ENCODE results near the gene SH3BP4.

SH3BP4 gene

GRCh38 chr2:235007664-235008457 lies 56.0 kb downstream of the SH3BP4 start:
- no peak for TF ChIP-seq GATA2 (IDR thresholded peaks at IDR 0.05; ENCODE audit: low read depth, low read length)
- TF ChIP-seq GATA3 (IDR thresholded peaks at IDR 0.05; ENCODE audit: low read depth, low read length): no peak

DNA sequence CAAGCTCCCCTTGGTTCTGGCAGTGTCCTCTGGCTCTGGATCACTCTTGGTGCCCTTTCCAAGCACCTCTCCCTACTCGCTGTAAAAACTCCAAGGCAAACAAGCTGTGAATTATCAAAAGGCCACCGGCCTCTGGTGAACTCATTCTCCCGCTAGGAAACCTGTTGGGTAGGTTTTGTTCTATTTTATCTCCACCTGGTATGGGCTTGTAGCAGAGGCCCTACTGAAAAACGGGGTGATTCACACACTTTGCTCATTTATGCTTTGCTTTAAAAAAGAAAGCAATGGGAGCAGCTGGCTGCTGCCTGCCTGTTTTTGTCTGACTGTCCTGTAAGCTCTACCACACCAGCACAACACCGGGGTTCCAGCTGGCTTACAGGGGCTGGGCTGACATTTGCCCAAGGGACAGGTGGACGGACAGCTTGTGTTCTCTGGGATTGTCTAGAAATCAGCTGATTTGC lies 56.8 kb downstream of the SH3BP4 start:
- TF ChIP-seq GATA3 (IDR thresholded peaks at IDR 0.05; ENCODE audit: low read depth, low read length): no peak
- no peak for TF ChIP-seq GATA2 (IDR thresholded peaks at IDR 0.05; ENCODE audit: low read depth, low read length)

DNA sequence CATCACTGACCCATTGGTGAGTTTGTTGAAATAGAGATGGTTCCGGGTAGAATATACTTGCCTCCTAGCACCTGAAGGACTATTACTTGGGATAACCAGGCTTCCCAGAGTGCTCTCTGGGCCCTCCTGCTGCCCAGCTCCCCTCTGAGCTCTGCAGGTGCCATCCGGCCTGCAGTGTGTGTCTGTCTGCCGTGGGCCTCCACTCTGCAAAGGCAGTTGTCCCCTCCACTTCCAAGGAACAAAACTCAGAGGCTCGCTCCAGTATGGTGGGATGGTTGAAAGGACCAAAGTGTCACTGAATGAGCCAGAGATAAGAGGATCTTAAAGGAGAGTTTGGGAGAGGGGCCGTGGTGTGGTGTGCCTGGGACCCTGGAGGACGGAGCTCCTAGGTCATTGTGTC lies 57.3 kb downstream of the SH3BP4 start:
- no peak for TF ChIP-seq GATA3 (IDR thresholded peaks at IDR 0.05; ENCODE audit: low read depth, low read length)
- TF ChIP-seq GATA2 (IDR thresholded peaks at IDR 0.05; ENCODE audit: low read depth, low read length): no peak

DNA sequence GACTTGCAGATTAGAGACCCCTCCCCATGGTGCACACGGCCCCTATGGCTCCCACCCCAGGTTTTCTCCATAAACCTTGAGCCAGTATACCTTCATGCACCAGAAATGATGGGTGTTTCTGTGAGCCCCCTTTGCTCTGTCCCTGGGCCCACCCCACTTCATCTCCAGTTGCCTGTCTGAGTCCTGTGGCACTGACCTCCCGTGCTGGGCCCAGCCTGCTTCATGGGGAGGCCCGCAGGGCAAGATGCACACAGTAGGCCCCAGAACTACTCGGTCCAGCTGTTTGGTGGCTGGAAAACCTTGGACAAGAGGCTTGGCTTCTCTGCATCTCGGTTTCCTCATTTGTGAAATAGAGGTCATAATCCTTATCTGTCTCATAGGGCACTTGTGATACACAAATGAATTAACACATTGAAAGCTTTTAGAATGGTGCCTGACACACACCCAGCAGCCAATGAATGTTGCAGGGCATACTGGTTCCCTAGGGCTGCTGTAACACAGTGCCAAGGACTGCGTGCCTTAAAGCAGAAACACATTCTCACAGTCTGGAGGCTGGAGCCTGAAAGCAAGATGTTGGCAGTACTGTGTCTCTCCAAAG lies 58.4 kb downstream of the SH3BP4 start:
- TF ChIP-seq GATA2 (IDR thresholded peaks at IDR 0.05; ENCODE audit: low read depth, low read length) (no peak), GATA3 (IDR thresholded peaks at IDR 0.05; ENCODE audit: low read depth, low read length) (no peak)

GRCh38 chr2:235011607-235011928 lies 59.8 kb downstream of the SH3BP4 start:
- TF ChIP-seq GATA3 (IDR thresholded peaks at IDR 0.05; ENCODE audit: low read depth, low read length) (no peak), GATA2 (IDR thresholded peaks at IDR 0.05; ENCODE audit: low read depth, low read length) (no peak)

- TF ChIP-seq GATA2 (IDR thresholded peaks at IDR 0.05; ENCODE audit: low read depth, low read length) (no peak), GATA3 (IDR thresholded peaks at IDR 0.05; ENCODE audit: low read depth, low read length) (no peak)
Observed at GRCh38 chr2:235011929-235012631, 60.3 kb downstream of the SH3BP4 start.

DNA sequence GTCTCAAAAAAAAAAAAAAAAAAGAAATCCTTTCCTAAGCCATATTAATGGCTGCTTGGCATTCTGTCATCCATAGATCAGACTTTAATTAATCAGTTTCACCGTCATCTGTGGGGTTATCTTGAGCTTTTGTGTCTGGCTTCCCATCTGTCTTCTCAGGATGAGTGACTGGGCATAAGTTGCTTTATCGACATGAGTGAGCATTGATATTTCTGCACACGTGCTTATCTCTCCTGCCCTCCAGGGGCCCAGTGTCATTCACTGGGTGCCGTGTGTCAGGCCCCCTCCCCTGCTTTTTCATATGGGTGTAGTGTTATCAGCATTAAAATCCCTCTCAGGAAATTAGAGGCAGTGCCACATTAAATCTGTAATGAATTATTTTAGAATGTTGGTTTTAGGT lies 65.6 kb downstream of the SH3BP4 start:
- TF ChIP-seq GATA2 (IDR thresholded peaks at IDR 0.05; ENCODE audit: low read depth, low read length) (peak; percentile 65), GATA3 (IDR thresholded peaks at IDR 0.05; ENCODE audit: low read depth, low read length) (no peak)

DNA sequence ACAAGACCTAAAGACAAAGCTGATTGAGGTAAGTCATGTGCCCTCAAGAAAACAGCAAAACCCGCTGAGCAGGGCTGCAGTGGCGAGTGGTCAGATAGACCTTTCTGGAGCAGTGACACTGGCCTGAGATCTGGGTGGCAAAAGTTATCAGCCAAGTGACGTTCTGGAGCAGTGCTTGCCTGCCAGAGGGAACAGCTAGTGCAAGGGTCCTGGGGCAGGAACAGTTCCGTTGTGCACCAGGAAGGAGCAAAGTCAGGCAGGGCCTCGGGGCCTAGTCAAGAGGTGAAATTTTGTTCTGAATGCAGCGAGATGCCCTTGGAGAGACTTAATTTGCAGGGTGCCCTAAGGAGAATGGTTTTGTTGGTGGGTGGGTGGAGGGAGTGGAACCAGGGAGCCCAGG lies 67.0 kb downstream of the SH3BP4 start:
- TF ChIP-seq GATA3 (IDR thresholded peaks at IDR 0.05; ENCODE audit: low read depth, low read length): no peak
- no peak for TF ChIP-seq GATA2 (IDR thresholded peaks at IDR 0.05; ENCODE audit: low read depth, low read length)

DNA sequence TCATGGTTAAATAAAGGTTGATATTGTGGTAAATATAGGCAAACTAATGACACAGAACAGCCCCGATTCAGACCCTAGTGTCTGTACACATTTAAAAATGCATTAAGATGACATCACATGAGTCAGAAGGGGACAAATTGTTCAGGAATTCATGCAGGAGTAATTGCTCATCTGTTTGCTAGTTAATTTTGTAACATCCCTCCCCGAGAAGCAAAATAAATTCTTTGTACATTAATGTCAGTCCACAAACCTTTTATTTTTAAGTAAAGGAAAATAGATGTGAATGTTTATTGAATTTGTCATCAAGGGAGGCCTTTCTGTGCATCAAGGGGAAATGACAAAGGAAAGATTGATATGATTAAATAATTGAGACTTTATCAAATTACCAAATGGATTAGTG lies 69.9 kb downstream of the SH3BP4 start:
- TF ChIP-seq GATA3 (IDR thresholded peaks at IDR 0.05; ENCODE audit: low read depth, low read length) (no peak), GATA2 (IDR thresholded peaks at IDR 0.05; ENCODE audit: low read depth, low read length) (no peak)

DNA sequence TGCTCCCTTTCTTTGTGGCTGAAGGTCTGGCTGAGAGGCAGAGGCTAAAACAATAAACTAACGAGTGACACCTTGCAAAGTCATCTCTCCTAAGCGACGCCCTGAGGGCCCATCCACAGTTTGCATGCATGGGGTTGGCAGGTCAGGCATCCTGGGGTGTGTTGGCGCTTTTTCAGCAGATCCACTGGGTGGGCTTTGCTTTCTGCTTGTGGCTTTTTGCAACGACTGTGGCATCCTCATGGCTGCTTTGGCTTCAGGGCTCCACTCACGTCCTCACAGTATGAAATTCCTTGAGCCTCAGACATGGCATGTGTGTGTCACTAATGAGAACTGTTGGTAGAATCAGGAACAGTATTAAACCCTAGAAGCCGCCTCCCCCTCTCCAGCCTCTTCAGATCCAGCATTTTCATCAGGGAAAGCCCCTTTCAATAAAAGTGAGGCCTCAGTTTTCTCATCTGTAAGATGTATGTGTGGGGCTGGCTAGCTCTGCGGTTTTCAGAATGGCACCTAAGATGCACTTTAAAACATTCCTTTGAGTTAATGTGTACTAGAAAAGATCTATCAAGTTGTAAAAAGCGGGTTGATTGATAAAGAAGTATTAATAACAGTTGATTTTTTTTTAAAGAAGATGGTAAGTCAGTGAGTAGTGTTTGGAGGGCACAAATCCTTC lies 72.5 kb downstream of the SH3BP4 start:
- TF ChIP-seq GATA3 (IDR thresholded peaks at IDR 0.05; ENCODE audit: low read depth, low read length) (no peak), GATA2 (IDR thresholded peaks at IDR 0.05; ENCODE audit: low read depth, low read length) (no peak)

DNA sequence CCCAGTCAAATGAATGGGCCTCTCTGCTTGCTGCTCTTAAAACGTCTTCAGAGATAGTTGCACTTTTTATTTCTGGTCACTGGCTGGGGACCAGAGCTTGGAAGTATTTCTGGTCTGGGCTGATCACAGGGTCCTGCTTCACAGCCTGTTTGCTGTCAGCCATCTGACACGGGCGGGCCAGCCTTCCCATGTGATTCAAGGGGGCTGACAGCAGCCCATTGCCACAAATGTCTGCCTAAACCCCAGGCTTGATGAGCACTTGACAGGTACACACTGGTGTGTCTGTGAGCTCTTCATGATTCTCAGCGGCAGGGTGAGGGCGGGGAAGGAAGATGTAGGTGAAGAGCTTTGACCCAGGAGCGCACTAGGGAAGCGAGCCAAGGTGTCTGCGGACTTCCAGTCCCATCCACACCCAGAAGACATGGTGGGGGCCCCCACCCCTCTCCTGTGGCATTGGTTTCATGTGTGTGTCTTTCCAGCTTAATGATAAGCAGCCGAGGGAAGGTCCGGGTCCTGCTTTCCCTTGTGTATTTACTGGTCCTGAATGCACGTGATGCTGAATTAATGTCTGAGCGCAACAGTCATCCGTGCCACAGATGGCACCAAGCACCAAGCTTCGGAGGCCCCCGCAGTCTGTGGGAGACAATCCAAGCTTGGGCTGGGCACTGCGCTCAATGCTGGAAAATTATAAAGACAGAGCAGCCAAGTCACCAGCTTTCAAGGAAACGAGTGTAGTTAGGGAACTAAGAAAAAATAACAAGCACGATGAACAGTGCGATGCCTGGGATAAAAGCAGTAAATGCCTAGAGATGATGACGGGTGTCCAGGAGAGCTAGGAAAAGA lies 73.3 kb downstream of the SH3BP4 start:
- TF ChIP-seq GATA3 (IDR thresholded peaks at IDR 0.05; ENCODE audit: low read depth, low read length) (no peak), GATA2 (IDR thresholded peaks at IDR 0.05; ENCODE audit: low read depth, low read length) (no peak)

DNA sequence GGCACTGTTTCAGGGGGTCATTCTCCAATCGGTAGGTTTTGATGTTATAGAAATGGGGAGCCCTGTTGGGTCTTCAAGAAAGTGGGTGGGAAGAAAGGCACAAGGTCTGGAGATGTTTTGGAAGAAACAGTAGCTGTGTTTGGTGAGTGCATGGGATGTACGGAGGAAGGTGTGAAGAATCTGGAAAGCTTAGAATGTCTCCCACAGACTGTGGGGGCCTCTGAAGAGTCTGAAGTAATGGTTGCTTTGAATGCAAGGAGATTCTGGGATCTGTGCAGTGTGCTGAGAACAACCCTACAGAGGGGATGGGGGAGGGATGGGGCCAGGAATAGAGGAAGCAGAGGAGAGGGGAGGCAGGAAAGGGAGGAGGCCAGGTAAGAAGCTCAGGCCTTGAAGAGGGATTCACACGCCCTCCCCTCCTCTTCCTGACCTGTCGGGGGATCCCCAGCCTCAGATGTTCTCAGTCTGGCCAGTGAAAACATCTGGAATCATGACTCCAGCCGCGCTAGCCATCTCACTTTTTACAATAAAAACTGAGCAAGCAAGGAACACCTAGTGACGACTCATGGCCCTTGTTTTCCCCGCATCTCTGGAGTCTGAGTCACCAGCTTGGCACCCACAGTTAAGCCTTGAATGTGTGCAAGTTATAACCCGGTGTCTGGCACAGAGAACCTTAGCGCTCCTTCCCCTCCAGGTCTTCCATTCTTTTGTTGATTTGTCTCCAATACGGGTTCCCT lies 74.2 kb downstream of the SH3BP4 start:
- TF ChIP-seq GATA2 (IDR thresholded peaks at IDR 0.05; ENCODE audit: low read depth, low read length) (no peak), GATA3 (IDR thresholded peaks at IDR 0.05; ENCODE audit: low read depth, low read length) (no peak)

Measured in SH-SY5Y (cell line).